Vagina (tissue), 2 donors: ENCODE data around the gene F12.

ENCODE experiments used
- POLR2A ChIP-seq, 2 donors: fragments of 450-650 bp; IDR thresholded peaks; one replicate each; pipeline ENCODE4 v1.6.1; 2017; ENCODE audit warnings: antibody characterized with exemption in 2 of 2, mild to moderate bottlenecking in 2 of 2, moderate library complexity in 2 of 2
- POLR2AphosphoS5 ChIP-seq, 2 donors: sonication (generic); formaldehyde crosslinking; IDR thresholded peaks; one replicate each; pipeline ENCODE4 v1.9.0; 2017; ENCODE audit warnings: antibody characterized with exemption in 2 of 2, mild to moderate bottlenecking in 2 of 2, low read depth in 1 of 2; ENCODE audit not compliant: insufficient read depth in 1 of 2
- TF ChIP-seq, protein P1 (sequence below), 3 experiments: fragments of 450-650 bp in 2 of 3; fragments of 200-600 bp in 1 of 3; sonication (generic) in 1 of 3; IDR thresholded peaks; one replicate each; pipeline ENCODE4 v1.5.1; 2017 to 2019; ENCODE audit warnings: antibody characterized with exemption in 3 of 3, mild to moderate bottlenecking in 2 of 3, moderate library complexity in 2 of 3

DNA sequence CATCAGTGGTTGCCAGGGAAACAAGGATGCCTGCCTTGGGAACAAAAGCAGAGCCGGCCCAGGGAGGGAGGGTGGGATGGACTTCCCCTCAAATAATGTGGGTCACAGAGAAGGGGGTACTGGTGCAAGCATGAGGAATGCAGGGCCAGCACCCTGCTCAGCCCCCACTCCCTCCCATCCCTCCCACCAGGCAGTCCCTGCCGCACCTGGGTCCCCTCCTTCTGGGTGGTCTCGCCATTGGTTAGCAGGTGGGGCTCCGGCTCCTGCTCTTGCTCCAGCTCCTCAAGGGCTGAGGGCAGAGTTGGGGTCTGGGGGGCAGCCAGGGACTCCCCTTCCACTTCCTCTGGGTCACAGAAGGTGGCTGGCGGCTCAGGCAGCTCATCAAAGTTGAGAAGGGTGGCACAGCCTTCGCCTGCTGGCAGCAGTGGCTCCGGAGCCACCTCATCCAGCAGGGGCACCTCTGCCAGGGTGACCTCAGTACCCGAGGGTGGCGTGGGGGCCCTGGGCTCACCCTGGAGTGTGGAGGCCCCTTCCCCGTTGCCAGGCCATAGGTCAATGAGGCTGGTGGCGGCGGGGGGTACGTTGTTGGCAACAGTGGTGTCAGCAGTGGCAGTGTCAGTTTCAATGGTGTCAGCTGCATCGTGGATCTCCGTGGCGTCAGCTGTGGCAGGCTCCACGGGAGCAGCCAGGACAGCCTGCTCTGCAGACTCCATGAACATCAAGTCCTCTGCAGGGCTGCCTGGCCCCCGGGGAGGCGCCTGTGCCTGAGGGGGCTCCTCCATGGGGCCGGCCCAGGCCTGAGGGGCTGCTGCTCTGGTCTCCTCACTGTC, 48.7 kb upstream of the F12 start:
- TF ChIP-seq, protein P1, sequence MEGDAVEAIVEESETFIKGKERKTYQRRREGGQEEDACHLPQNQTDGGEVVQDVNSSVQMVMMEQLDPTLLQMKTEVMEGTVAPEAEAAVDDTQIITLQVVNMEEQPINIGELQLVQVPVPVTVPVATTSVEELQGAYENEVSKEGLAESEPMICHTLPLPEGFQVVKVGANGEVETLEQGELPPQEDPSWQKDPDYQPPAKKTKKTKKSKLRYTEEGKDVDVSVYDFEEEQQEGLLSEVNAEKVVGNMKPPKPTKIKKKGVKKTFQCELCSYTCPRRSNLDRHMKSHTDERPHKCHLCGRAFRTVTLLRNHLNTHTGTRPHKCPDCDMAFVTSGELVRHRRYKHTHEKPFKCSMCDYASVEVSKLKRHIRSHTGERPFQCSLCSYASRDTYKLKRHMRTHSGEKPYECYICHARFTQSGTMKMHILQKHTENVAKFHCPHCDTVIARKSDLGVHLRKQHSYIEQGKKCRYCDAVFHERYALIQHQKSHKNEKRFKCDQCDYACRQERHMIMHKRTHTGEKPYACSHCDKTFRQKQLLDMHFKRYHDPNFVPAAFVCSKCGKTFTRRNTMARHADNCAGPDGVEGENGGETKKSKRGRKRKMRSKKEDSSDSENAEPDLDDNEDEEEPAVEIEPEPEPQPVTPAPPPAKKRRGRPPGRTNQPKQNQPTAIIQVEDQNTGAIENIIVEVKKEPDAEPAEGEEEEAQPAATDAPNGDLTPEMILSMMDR (IDR thresholded peaks at IDR 0.05) = no peak
- TF ChIP-seq POLR2A (IDR thresholded peaks at IDR 0.05) = no peak
- TF ChIP-seq POLR2AphosphoS5 (IDR thresholded peaks at IDR 0.05; ENCODE audit: insufficient read depth in 1 of 2, low read depth in 1 of 2) = no peak
